ENCODE data around the gene AKR1C3. TPM values are rescaled to one million over a fixed set of nuclear protein-coding genes. Genes with fewer than 3 reads are reported as not detected.
"Not testable (repeated sequence)": the region's sequence is repeated elsewhere in the genome, so short reads cannot be mapped to it uniquely, and the experiment has no call there.

AKR1C3 gene
- total RNA-seq: 30.3 TPM
- long read RNA-seq, transcript AKR1C3-201 (9 exons, 1,807 nt): major isoform, 24 of 25 reads
- long read RNA-seq, partial matches to known transcripts: 0 of 25 reads
- long read RNA-seq, other reads (novel, unspliced or antisense): 0 of 25 reads

GRCh38 chr10:5094265-5095205 lies at the start of gene AKR1C3:
TSS of gene AKR1C3 (plus strand) at chr10:5094414. CDS start at chr10:5094445, 31 bp downstream.
- peak; percentile 92 for ATAC-seq (ENCODE audit: poor library complexity)
- intact Hi-C loops (cut with DNase I): loop anchor here (10.0 kb wide), 1 partner anchor 80 kb away; no protein-coding TSS in a partner anchor
- no peak for DNase-seq

DNA sequence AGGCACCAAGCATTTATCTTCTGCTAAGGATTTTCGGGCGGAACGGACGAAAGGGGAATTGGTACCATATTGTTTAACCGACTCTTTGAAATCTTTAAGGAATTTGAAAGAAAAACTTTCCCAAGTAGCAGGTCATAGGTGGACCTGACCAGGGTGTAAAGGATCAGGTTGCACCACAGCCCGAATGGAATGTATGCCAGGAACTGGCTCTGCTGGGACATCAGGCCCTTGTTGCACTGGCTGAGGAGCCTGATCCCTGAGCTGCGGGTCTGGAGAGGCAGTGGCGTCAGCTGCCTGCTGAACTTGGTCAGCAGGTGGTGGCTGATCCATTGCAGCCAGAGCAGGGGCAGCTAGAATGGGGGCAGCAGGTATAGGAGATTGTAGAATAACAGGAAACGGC lies 49.1 kb upstream of the AKR1C3 start:
- intact Hi-C loops (cut with DNase I): no loop called here
- no peak for DNase-seq
- no peak for ATAC-seq (ENCODE audit: poor library complexity)

GRCh38 chr10:5046410-5046809 lies 47.8 kb upstream of the AKR1C3 start:
- intact Hi-C loops (cut with DNase I): no loop called here
- no peak for ATAC-seq (ENCODE audit: poor library complexity)
- DNase-seq: no peak

- ATAC-seq (ENCODE audit: poor library complexity); intact Hi-C loops (cut with DNase I); DNase-seq: not testable (repeated sequence)
These were observed 47.2 kb upstream of the AKR1C3 start for GRCh38 chr10:5047055-5047454.

- intact Hi-C loops (cut with DNase I): no loop called here
- DNase-seq (no peak), ATAC-seq (ENCODE audit: poor library complexity) (no peak)
These were observed 46.1 kb upstream of the AKR1C3 start for GRCh38 chr10:5047912-5048628.

DNA sequence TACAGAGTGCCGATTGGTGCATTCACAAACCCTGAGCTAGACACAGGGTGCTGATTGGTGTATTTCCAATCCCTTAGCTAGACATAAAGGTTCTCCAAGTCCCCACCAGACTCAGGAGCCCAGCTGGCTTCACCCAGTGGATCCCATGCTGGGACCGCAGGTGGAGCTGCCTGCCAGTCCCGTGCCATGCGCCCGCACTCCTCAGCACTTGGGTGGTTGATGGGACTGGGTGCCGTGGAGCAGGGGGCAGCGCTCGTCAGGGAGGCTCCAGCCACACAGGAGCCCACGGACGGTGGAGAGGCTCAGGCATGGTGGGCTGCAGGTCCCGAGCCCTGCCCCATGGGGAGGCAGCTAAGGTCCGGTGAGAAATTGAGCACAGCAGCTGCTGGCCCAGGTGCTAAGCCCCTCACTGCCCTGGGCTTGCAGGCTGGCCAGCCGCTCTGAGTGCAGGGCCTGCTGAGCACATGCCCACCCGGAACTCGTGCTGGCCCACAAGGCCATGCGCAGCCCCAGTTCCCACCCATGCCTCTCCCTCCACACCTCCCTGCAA lies 41.2 kb upstream of the AKR1C3 start:
- ATAC-seq (ENCODE audit: poor library complexity); intact Hi-C loops (cut with DNase I); DNase-seq: not testable (repeated sequence)

GRCh38 chr10:5054831-5055230 lies 39.4 kb upstream of the AKR1C3 start:
- ATAC-seq (ENCODE audit: poor library complexity); intact Hi-C loops (cut with DNase I); DNase-seq: not testable (repeated sequence)

DNA sequence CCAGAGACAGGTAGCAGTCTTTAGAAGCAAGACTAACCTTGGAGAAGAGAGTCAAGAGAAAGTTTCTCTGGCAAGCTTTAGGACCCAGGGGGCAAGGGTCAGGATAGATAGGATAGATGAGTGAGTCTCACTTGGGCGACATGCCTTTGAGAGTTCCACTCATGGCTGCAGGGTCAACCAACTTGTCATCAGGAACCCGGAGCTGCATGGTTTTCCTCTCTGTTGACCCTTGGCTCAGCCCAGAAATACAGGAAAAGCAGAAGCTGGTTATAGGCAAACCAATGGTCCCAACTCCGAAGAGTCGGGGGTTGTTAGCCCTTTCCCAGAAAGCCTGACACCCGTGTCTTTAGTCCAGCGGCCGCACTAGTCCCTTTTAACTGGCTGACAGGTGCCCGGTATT lies 34.9 kb upstream of the AKR1C3 start:
- DNase-seq; intact Hi-C loops (cut with DNase I); ATAC-seq (ENCODE audit: poor library complexity): not testable (repeated sequence)

- ATAC-seq (ENCODE audit: poor library complexity); DNase-seq; intact Hi-C loops (cut with DNase I): not testable (repeated sequence)
These were observed 33.4 kb upstream of the AKR1C3 start for GRCh38 chr10:5060791-5061190.

DNA sequence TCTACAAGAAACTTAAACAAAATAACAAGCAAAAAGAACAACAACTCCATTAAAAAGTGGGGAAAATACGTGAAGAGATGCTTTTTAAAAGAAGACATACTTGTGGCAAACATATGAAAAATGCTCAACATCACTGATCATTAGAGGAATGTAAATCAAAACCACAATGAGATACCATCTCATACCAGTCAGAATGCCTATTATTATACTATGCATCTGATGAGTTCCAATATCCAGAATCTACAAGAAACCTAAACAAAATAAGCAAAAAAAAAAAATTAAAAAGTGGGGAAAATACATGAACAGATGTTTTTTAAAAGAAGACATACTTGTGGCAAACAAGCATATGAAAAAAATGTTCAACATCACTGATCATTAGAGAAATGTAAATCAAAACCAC lies 29.6 kb upstream of the AKR1C3 start:
- intact Hi-C loops (cut with DNase I): no loop called here
- DNase-seq (no peak), ATAC-seq (ENCODE audit: poor library complexity) (no peak)

DNA sequence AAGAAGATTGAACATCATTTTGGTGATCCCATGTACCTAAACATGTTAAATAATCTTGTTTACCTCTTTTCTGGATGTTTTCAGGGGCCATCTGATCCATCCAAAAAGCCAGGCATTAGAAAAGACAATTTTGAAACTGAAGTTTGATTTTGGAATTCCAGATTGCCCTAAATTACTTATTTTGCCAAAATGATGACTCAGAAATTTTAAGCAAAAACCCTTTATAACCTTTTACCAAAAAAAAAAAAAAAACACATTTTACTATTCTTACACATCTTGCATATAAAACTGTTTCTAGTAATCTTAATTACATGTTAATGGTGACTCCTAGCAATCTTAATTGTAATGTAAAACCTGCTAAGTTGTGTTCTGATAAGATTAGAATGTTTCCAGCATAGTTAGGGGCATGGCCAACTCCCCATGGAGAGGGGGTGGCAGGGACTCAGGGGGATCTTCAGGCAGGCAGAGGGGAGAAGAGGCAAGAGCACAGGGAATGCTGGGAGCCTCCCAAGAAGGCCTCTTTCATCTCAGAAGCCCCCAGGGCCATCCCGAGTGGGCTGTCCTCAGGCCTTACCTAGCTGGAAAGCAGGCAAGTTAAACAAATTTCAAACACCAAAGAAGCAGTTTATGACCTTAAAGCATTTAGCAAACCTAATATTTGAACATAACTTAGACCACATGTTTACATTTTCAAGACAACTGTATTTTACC lies 25.8 kb upstream of the AKR1C3 start:
- intact Hi-C loops (cut with DNase I): no loop called here
- DNase-seq: no peak
- no peak for ATAC-seq (ENCODE audit: poor library complexity)

GRCh38 chr10:5070648-5071410 lies 23.4 kb upstream of the AKR1C3 start:
- intact Hi-C loops (cut with DNase I): no loop called here
- ATAC-seq (ENCODE audit: poor library complexity): no peak

DNA sequence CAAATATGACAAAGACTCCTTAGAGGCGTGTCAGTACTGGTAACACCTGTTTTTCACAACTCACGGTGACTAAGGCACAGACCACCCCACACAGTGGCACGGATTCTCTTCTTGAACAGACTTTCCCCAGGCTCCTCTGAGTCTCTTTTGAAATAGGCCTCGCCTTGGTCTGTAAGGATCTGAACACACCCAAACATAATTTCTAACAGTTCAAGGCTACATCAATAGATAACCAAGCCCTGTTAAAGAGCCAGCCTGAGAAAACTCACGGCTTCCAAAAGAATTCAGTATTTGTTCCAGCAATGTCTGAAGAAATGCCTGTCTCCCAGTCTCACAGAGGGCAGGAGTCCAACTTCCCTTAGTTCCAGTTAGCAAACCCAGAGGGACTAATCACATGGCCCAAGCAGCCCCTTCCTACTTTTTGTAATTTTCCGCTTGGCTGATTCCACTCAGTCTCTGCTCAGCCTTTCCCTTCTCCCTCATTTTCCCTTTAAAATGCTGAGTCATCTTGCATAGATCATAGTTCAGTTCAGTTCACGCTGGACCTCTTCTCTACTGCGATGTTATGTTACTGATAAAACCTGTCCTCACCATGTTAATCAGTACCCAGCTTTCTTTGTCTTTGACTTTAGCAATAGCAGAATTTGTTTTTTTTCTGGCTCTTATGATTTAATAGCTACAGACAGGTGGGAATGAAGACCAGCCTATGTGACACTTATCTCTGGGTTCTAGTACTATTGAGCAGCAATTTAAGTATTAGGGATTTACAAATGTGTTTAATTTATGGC lies 22.6 kb upstream of the AKR1C3 start:
- intact Hi-C loops (cut with DNase I): no loop called here
- ATAC-seq (ENCODE audit: poor library complexity) (peak; percentile 97), DNase-seq (peak; percentile 47)

More at GRCh38 chr10:5070648-5071410, 23.4 kb upstream of the AKR1C3 start:
- no peak for DNase-seq

GRCh38 chr10:5073659-5074058 lies 20.6 kb upstream of the AKR1C3 start:
- no peak for ATAC-seq (ENCODE audit: poor library complexity)

GRCh38 chr10:5076615-5077014 lies 17.6 kb upstream of the AKR1C3 start:
- intact Hi-C loops (cut with DNase I): no loop called here
- no peak for ATAC-seq (ENCODE audit: poor library complexity)
- no peak for DNase-seq

More at GRCh38 chr10:5073659-5074058, 20.6 kb upstream of the AKR1C3 start:
- intact Hi-C loops (cut with DNase I): no loop called here
- DNase-seq: no peak

- no peak for DNase-seq
- intact Hi-C loops (cut with DNase I): no loop called here
- ATAC-seq (ENCODE audit: poor library complexity): no peak
These were observed 15.6 kb upstream of the AKR1C3 start for GRCh38 chr10:5078547-5079180.

Data from Right ventricle myocardium superior (tissue), 1 donor.